Gastroesophageal sphincter (tissue), 3 donors: ENCODE measurements around the gene KRTAP5-8.

ENCODE experiments used
- POLR2AphosphoS5 ChIP-seq: sonication (generic); formaldehyde crosslinking; IDR thresholded peaks from one replicate; pipeline ENCODE4 v1.6.1; 2017; ENCODE audit warnings: antibody characterized with exemption
- TF ChIP-seq, protein P1 (sequence below), 4 experiments: fragments of 200-600 bp in 2 of 4; fragments of 450-650 bp in 2 of 4; sonication (generic) in 1 of 4; IDR thresholded peaks; one replicate each; pipeline ENCODE4 v1.5.1; 2017 to 2019; ENCODE audit warnings: antibody characterized with exemption in 4 of 4, mild to moderate bottlenecking in 2 of 4, moderate library complexity in 2 of 4

- TF ChIP-seq, protein P1, sequence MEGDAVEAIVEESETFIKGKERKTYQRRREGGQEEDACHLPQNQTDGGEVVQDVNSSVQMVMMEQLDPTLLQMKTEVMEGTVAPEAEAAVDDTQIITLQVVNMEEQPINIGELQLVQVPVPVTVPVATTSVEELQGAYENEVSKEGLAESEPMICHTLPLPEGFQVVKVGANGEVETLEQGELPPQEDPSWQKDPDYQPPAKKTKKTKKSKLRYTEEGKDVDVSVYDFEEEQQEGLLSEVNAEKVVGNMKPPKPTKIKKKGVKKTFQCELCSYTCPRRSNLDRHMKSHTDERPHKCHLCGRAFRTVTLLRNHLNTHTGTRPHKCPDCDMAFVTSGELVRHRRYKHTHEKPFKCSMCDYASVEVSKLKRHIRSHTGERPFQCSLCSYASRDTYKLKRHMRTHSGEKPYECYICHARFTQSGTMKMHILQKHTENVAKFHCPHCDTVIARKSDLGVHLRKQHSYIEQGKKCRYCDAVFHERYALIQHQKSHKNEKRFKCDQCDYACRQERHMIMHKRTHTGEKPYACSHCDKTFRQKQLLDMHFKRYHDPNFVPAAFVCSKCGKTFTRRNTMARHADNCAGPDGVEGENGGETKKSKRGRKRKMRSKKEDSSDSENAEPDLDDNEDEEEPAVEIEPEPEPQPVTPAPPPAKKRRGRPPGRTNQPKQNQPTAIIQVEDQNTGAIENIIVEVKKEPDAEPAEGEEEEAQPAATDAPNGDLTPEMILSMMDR (IDR thresholded peaks at IDR 0.05), result no peak
- no peak for TF ChIP-seq POLR2AphosphoS5
Observed at GRCh38 chr11:71555508-71555907, 17.7 kb downstream of the KRTAP5-8 start.
